Karpas-422 (cell line): ENCODE data around the gene TOP2B. TPM values are rescaled to one million over a fixed set of nuclear protein-coding genes. Genes with fewer than 3 reads are reported as not detected.
A peak's percentile ranks its signal among the peaks of the same experiment; 100 is the strongest.

Experiments
- DNase-seq: peaks from one replicate; pipeline ENCODE4 v3.0.0-alpha.2; 2015
- H2AFZ ChIP-seq: fragments of 200-600 bp; sonication (generic); 2 replicates; pipeline ENCODE4 v1.6.1; 2014; ENCODE audit warnings: antibody characterized with exemption, low read length, mixed read lengths
- H3K27ac ChIP-seq: fragments of 200-600 bp; sonication (generic); 2 replicates; pipeline ENCODE4 v1.5.1; 2014; ENCODE audit warnings: mild to moderate bottlenecking, low read length, moderate library complexity
- H3K27me3 ChIP-seq: fragments of 200-600 bp; sonication (generic); 2 replicates; pipeline ENCODE4 v1.6.1; 2014; ENCODE audit warnings: low read length, mixed read lengths
- H3K36me3 ChIP-seq: fragments of 200-600 bp; sonication (generic); 2 replicates; pipeline ENCODE4 v1.6.1; 2014; ENCODE audit warnings: low read length, mixed read lengths; ENCODE audit not compliant: insufficient read depth
- H3K4me1 ChIP-seq: fragments of 200-600 bp; sonication (generic); 2 replicates; pipeline ENCODE4 v1.6.1; 2014; ENCODE audit warnings: mild to moderate bottlenecking, low read length, mixed read lengths
- H3K4me2 ChIP-seq: fragments of 200-600 bp; sonication (generic); 2 replicates; pipeline ENCODE4 v1.6.1; 2014; ENCODE audit warnings: low read length, low read depth, mild to moderate bottlenecking; ENCODE audit not compliant: poor library complexity, severe bottlenecking
- H3K4me3 ChIP-seq: fragments of 200-600 bp; sonication (generic); 2 replicates; pipeline ENCODE4 v1.5.1; 2014; ENCODE audit warnings: mild to moderate bottlenecking, antibody characterized with exemption, low read length, mixed read lengths
- H3K79me2 ChIP-seq: fragments of 200-600 bp; sonication (generic); 2 replicates; pipeline ENCODE4 v1.6.1; 2014; ENCODE audit warnings: mild to moderate bottlenecking, low read length, mixed read lengths
- H3K9ac ChIP-seq: fragments of 200-600 bp; sonication (generic); 2 replicates; pipeline ENCODE4 v1.6.0; 2014; ENCODE audit warnings: low read length
- H3K9me2 ChIP-seq: fragments of 200-600 bp; sonication (generic), shearing (Covaris generic); replicated peaks from 2 replicates; pipeline ENCODE4 v1.6.0; 2014; ENCODE audit warnings: mild to moderate bottlenecking, low read length, moderate library complexity; ENCODE audit not compliant: insufficient read depth
- H3K9me3 ChIP-seq: fragments of 300-700, 200-600 bp; sonication (generic); 2 replicates; pipeline ENCODE4 v1.6.1; 2014; ENCODE audit warnings: low read length, mixed read lengths
- H4K20me1 ChIP-seq: fragments of 200-600 bp; sonication (generic); 2 replicates; pipeline ENCODE4 v1.6.1; 2014; ENCODE audit warnings: mild to moderate bottlenecking, antibody characterized with exemption, low read length, low read depth; ENCODE audit not compliant: insufficient read depth
- total RNA-seq: library from RNA; depleted of rRNA; stranded (reverse); fragments of >200 nt; shearing (Covaris generic); gene quantifications from 2 replicates; pipeline ENCODE4 v1.2.3, GENCODE V29; 2014; ENCODE audit warnings: low replicate concordance

Gene TOP2B
- total RNA-seq, 1 experiment from 2014 or later: 155 TPM

GRCh38 chr3:25679642-25680302, 15.1 kb upstream of the TOP2B start:
- no peak for DNase-seq
- Histone ChIP-seq H4K20me1 (no peaks in the 10 kb centered on the region), H3K9me3 (no peaks in the 10 kb centered on the region), H3K4me2 (no peak overlapping the region), H3K9me2 (no peaks in the 10 kb centered on the region), H3K9ac (no peak overlapping the region), H3K79me2 (no peaks in the 10 kb centered on the region), H3K4me3 (no peak overlapping the region), H3K27ac (no peak overlapping the region), H3K36me3 (no peaks in the 10 kb centered on the region), H3K4me1 (0 out of 2 replicates have a peak, but pooled peaks cover under 1% of the 10 kb centered on the region), H3K27me3 (no peaks in the 10 kb centered on the region), H2AFZ (no peak overlapping the region)

- DNase-seq: no peak
- Histone ChIP-seq H2AFZ (no peak overlapping the region), H3K4me2 (no peak overlapping the region), H3K4me3 (no peak overlapping the region), H3K9me3 (no peaks in the 10 kb centered on the region), H3K9ac (no peak overlapping the region), H3K79me2 (no peaks in the 10 kb centered on the region), H3K27me3 (no peaks in the 10 kb centered on the region), H3K9me2 (no peaks in the 10 kb centered on the region), H4K20me1 (no peaks in the 10 kb centered on the region), H3K27ac (no peak overlapping the region), H3K36me3 (no peaks in the 10 kb centered on the region), H3K4me1 (0 out of 2 replicates have a peak, but pooled peaks cover 4% of the 10 kb centered on the region)
Measured at GRCh38 chr3:25679166-25679565, 14.5 kb upstream of the TOP2B start.

DNA sequence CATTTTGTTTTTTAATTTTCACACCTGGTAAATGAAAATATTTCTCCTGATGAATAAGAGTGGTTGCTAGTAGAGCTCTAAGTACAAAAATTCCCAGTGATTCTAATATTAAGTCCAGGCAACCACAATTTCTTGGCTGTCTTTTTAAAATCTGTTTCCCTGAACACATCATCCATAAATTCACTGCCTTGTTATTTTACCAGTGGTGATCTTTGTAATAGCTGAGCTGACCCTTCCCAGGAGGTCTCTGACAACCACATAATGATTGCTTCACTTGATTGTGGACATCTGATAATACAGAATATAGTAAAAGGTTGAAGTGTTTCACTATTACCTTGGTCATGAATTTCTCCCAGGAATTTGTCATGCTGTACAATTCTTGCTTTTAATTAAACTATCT, 13.9 kb upstream of the TOP2B start:
- H4K20me1 ChIP-seq: no peaks in the 10 kb centered on the region

GRCh38 chr3:25677121-25677520, 12.4 kb upstream of the TOP2B start:
- Histone ChIP-seq H3K36me3 (no peaks in the 10 kb centered on the region), H3K4me2 (no peak overlapping the region), H2AFZ (no peak overlapping the region; the same call in 1 of the 2 replicates), H3K27ac (no peak overlapping the region), H3K9me3 (no peaks in the 10 kb centered on the region), H3K27me3 (no peaks in the 10 kb centered on the region), H3K9me2 (no peaks in the 10 kb centered on the region), H3K4me3 (no peak overlapping the region), H3K4me1 (0 out of 2 replicates have a peak, but pooled peaks cover 4% of the 10 kb centered on the region), H4K20me1 (no peaks in the 10 kb centered on the region), H3K9ac (no peak overlapping the region), H3K79me2 (no peaks in the 10 kb centered on the region)
- no peak for DNase-seq

More for the DNA sequence above, 13.9 kb upstream of the TOP2B start:
- no peak overlapping the region for H3K4me2 ChIP-seq
- H3K9me3 ChIP-seq: no peaks in the 10 kb centered on the region
- H3K27ac ChIP-seq: no peak overlapping the region
- H3K4me1 ChIP-seq: 0 out of 2 replicates have a peak, but pooled peaks cover 4% of the 10 kb centered on the region
- no peaks in the 10 kb centered on the region for H3K36me3 ChIP-seq
- no peak overlapping the region for H3K9ac ChIP-seq
- H3K27me3 ChIP-seq: no peaks in the 10 kb centered on the region
- H3K9me2 ChIP-seq: no peaks in the 10 kb centered on the region
- no peak for DNase-seq
- H3K4me3 ChIP-seq: no peak overlapping the region
- no peaks in the 10 kb centered on the region for H3K79me2 ChIP-seq
- no peak overlapping the region for H2AFZ ChIP-seq

- Histone ChIP-seq H3K4me1 (0 out of 2 replicates have a peak, but pooled peaks cover 4% of the 10 kb centered on the region), H3K4me3 (no peak overlapping the region), H2AFZ (no peak overlapping the region), H3K27me3 (no peaks in the 10 kb centered on the region), H3K9ac (no peak overlapping the region), H3K9me3 (no peaks in the 10 kb centered on the region), H4K20me1 (no peaks in the 10 kb centered on the region), H3K4me2 (no peak overlapping the region), H3K36me3 (no peaks in the 10 kb centered on the region), H3K27ac (no peak overlapping the region), H3K9me2 (no peaks in the 10 kb centered on the region), H3K79me2 (no peaks in the 10 kb centered on the region)
- DNase-seq: no peak
Measured at GRCh38 chr3:25674670-25675069, 10.0 kb upstream of the TOP2B start.

DNA sequence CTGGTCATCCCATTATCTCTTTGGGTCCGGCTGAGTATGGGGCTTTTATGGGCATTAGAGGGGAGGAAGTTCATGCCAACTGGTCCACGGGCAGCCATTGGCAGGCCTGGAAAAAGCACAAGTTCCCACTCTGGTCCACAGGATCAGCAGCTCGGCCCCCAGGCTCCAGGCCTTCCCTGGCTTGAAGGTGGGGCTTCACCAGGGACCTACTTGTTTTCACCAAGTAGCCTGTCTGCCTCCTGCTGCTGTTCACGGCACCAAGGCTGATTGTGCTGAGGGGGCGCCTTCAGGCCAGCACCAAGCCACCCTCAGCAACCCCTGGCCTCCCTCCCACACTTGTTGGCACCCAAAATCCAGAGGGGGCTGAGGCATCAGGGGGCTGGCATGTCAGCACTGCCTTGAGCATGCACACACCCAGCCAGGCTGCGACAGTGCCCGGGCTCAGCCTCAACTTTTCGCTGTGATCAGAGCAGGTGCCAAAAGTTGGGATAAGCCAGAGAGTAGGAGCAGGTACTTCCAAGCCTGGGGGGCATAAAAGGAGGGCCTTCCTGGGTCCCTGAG, 9.1 kb upstream of the TOP2B start:
- Histone ChIP-seq H3K4me3 (no peak overlapping the region), H2AFZ (no peak overlapping the region), H3K36me3 (no peaks in the 10 kb centered on the region), H3K4me1 (0 out of 2 replicates have a peak, but pooled peaks cover 4% of the 10 kb centered on the region), H3K79me2 (no peaks in the 10 kb centered on the region), H3K27ac (no peak overlapping the region), H3K9me3 (no peaks in the 10 kb centered on the region), H4K20me1 (no peaks in the 10 kb centered on the region), H3K9ac (no peak overlapping the region), H3K27me3 (no peaks in the 10 kb centered on the region), H3K9me2 (no peaks in the 10 kb centered on the region), H3K4me2 (no peak overlapping the region)
- no peak for DNase-seq

DNA sequence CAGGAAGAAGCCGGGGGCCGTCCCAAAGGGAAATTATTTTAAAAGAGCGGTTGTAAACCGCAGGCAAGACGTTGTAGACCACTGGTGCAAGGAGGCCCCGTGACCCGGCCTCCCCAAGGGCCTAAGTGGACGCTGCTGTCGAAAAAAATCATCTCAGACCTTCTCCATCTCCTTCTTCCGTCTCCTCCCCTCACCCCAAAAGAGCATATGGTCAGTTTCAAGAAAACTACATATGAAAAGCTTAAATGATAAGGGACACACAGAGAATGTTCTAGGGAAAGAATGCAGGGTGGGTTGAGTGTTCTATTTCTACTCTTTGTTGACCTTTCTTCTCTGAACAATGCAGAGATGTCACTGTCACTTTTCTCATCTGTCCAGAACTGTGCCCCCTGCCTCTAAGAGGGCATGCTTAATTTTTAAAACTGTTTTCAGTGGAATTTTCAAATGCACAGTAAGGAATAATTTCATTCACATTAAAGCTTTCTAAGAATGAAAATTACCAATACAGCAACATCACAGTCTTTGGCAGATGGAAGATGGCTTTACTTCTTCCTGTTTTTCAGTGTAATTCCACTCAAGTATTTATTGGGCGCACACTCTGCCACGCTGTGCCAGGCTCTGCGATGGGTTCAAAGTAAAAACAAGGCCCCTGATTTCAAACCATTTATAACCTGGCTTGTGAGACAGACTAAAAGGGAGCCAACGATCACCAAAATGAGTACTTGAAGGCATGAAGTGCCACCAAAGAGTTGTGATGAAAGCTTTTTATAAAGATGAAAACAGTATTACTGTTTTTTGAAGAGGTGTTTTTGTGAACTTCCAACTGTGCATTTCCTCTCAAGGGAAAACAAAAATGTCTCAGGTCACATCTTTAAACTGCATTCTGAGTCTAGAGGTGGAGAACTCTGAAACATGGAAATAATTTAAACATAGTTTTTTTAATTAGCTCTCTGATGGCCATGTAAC, 891 bp upstream of the TOP2B start:
- no peaks in the 10 kb centered on the region for H3K27me3 ChIP-seq
- peaks cover 13% of the 10 kb centered on the region; the same call in 1 of the 2 replicates for H4K20me1 ChIP-seq
- H3K36me3 ChIP-seq: no peaks in the 10 kb centered on the region
- H3K4me2 ChIP-seq: peak overlapping the region; percentile 83
- peaks cover 34% of the 10 kb centered on the region for H3K4me1 ChIP-seq
- 0 out of 2 replicates have a peak overlapping the region, but pooled peaks have one; percentile 47 for H2AFZ ChIP-seq
- peak overlapping the region; percentile 49 for H3K27ac ChIP-seq
- DNase-seq: peak; percentile 71
- no peaks in the 10 kb centered on the region for H3K9me3 ChIP-seq
- no peaks in the 10 kb centered on the region for H3K9me2 ChIP-seq
- H3K9ac ChIP-seq: peak overlapping the region; percentile 89
- H3K4me3 ChIP-seq: peak overlapping the region; percentile 83
- H3K79me2 ChIP-seq: peaks cover 37% of the 10 kb centered on the region
